Measurements from ENCODE around the gene FGF19.
A peak's percentile ranks its signal among the peaks of the same experiment; 100 is the strongest.

Gene FGF19

DNA sequence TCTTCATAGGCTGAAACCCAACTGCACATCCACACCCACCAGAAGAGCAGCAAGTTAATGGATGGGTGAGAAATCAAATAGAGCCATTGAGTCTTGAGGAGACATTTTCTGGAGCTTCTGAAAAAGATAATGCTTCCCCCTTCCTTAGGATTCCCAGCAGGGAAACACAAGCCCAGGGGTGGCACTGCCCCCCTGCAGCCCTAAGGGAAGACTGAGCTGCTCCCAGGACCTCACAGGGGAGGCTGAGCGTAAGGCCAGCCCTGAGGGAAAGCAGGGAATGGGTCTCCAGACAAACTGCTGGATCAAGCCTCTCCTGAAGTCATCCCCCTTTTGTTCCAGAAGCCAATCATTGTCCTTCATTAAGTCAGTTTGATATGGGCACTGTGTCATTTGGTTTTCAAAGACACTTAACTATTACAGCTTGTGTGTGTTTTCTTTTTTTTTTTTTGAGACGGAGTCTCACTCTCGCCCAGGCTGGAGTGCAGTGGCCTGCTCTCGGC, 43.8 kb downstream of the FGF19 start:
- DNase-seq: no peak
- Mint-ChIP-seq H3K36me3 (ENCODE audit: low read depth) (peaks cover 22% of the 10 kb centered on the region), H3K4me3 (no peak overlapping the region), H3K9me3 (no peaks in the 10 kb centered on the region), H3K27me3 (ENCODE audit: low read depth, poor library complexity) (peaks cover 3% of the 10 kb centered on the region), H3K27ac (peak overlapping the region; percentile 89), H3K4me1 (peaks cover 72% of the 10 kb centered on the region)
- TF ChIP-seq, protein P1, sequence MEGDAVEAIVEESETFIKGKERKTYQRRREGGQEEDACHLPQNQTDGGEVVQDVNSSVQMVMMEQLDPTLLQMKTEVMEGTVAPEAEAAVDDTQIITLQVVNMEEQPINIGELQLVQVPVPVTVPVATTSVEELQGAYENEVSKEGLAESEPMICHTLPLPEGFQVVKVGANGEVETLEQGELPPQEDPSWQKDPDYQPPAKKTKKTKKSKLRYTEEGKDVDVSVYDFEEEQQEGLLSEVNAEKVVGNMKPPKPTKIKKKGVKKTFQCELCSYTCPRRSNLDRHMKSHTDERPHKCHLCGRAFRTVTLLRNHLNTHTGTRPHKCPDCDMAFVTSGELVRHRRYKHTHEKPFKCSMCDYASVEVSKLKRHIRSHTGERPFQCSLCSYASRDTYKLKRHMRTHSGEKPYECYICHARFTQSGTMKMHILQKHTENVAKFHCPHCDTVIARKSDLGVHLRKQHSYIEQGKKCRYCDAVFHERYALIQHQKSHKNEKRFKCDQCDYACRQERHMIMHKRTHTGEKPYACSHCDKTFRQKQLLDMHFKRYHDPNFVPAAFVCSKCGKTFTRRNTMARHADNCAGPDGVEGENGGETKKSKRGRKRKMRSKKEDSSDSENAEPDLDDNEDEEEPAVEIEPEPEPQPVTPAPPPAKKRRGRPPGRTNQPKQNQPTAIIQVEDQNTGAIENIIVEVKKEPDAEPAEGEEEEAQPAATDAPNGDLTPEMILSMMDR (IDR thresholded peaks at IDR 0.05): no peak

DNA sequence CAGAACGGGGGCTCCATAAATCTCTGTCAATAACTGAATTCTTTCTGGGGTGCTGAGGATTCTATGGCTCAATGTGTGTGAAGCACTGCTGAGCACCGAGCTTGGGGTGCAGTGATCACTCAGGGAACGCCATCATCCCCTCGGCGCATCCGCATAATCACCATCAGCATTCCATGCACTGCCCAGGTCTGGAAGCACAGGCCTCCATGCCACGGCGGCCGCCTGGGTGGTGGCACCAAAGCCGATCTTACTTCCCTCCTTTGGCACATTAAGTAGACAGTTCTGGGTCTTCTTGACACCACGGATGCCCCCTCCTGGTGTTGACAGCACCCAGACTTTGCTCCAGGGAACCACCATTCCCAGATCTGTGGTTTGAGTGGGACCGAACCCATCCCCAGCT, 44.2 kb downstream of the FGF19 start:
- Mint-ChIP-seq H3K27me3 (ENCODE audit: low read depth, poor library complexity) (no peaks in the 10 kb centered on the region), H3K4me3 (no peak overlapping the region), H3K9me3 (no peaks in the 10 kb centered on the region), H3K36me3 (ENCODE audit: low read depth) (peaks cover 17% of the 10 kb centered on the region), H3K4me1 (peaks cover 75% of the 10 kb centered on the region), H3K27ac (peak overlapping the region; percentile 89)
- TF ChIP-seq, protein P1 (IDR thresholded peaks at IDR 0.05): no peak
- no peak for DNase-seq

DNA sequence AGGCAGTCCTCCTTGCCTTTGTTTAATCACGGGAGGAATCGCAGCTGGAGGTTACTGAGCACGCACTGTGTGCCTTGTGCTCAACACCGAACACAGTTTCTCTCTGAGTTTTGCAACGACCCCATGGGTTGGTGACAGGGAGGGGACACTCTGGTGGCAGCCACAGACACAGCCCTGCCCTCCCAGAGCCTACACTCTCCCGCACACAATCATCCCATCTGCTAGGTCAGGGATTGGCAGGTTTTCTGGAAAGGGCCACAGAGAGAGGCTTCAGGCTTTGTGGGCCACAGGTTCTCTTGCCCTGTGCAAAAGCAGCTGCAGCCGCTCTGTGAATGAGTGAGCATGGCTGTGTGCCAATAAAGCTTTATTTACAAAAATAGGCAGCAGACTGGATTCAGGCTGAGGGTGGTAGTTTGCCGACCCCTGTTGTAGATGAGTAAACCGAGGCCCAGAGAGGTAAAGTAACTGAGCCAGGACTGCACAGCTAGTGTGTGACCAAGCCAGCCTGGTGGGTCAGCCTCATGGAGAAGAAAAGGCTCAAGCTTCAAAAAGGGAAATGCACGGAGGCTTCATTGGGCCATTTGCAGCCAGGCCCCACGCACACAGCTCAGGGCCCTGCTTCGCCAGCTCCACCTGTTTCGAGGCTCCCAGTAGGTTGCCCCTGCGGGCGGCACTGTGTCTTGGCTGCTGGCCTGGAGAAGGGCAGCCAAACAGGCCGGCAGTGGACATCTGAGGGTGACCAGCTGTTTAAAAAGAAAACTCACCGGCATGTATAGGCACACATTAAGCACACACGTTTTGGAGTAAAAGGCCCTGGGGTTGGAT, 45.0 kb downstream of the FGF19 start:
- Mint-ChIP-seq H3K27me3 (ENCODE audit: low read depth, poor library complexity) (no peaks in the 10 kb centered on the region), H3K36me3 (ENCODE audit: low read depth) (peaks cover 13% of the 10 kb centered on the region), H3K4me1 (peaks cover 75% of the 10 kb centered on the region), H3K4me3 (no peak overlapping the region), H3K9me3 (no peaks in the 10 kb centered on the region), H3K27ac (peak overlapping the region; percentile 19)
- TF ChIP-seq, protein P1 (IDR thresholded peaks at IDR 0.05): no peak
- DNase-seq: no peak

DNA sequence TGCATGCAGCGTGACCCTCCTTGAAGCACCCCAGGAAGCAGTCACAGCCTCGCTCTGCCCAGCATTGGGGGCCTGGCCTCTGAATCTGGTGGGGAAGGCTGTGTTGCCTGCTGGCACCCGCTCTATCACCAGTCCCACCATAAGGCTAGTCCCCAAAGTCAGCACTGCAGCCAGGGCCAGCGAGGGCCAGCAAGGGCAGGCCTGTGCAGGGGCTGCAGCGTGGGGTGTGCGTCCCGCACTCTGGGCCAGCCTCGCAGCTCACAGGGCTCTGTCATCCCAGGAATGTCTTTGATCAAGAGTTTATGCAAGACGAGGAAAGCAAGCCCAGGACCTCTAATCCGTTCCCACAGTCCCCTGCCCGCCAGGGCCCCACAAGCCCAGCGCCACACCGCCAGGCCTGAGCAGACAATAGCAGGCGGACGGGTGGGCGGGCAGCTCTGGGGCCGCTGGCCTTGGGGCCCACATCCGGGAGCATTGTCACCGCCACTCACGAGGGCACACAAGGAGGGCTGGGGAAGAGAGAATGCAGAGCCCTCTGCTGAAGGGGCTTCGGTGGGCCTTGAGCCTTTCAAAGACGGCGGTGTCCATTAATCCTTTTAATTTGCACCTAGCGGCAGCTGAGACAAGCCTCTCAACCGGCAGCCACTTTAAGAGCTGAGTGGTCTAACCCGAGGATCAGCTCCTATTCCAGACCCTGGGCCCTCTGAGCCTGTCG, 45.8 kb downstream of the FGF19 start:
- no peaks in the 10 kb centered on the region for H3K9me3 Mint-ChIP-seq
- H3K4me1 Mint-ChIP-seq: peaks cover 72% of the 10 kb centered on the region
- H3K4me3 Mint-ChIP-seq: no peak overlapping the region
- H3K36me3 Mint-ChIP-seq (ENCODE audit: low read depth): peaks cover 10% of the 10 kb centered on the region
- H3K27ac Mint-ChIP-seq: no peak overlapping the region
- no peaks in the 10 kb centered on the region for H3K27me3 Mint-ChIP-seq (ENCODE audit: low read depth, poor library complexity)
- TF ChIP-seq, protein P1 (IDR thresholded peaks at IDR 0.05): no peak
- DNase-seq: peak; percentile 62

DNA sequence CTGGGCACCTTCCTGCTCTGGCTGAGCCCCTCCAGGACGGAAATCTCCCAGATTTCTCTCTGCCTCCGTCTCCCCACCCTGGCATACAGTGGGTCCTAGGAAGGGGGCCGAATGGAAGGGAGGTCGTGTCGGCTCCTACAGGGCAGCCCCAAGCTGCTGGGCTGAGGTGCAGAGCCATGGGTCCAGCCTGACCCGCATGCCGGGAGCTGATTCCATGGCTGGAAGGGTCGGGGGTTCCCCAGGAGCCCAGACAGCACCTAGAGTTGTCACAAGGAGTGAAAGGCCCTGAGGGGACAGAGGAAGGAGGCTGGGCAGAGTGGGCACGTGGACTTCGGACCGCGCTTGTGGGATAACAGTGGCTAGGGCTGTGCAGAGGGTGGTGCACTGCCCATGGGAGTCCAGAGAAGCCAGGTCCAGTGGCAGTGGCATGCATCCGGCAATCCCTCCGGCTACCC, 46.3 kb downstream of the FGF19 start:
- H3K36me3 Mint-ChIP-seq (ENCODE audit: low read depth): peaks cover 15% of the 10 kb centered on the region
- H3K4me3 Mint-ChIP-seq: no peak overlapping the region
- peaks cover 70% of the 10 kb centered on the region for H3K4me1 Mint-ChIP-seq
- no peaks in the 10 kb centered on the region for H3K27me3 Mint-ChIP-seq (ENCODE audit: low read depth, poor library complexity)
- DNase-seq: no peak
- H3K9me3 Mint-ChIP-seq: no peaks in the 10 kb centered on the region
- TF ChIP-seq, protein P1 (IDR thresholded peaks at IDR 0.05): no peak
- no peak overlapping the region for H3K27ac Mint-ChIP-seq

Measured in nephron progenitor cell (in vitro differentiated cells).